Dermis microvascular lymphatic vessel endothelial cell (primary cell): ENCODE measurements around the gene TMEM150B. TPM values are rescaled to one million over a fixed set of nuclear protein-coding genes. Genes with fewer than 3 reads are reported as not detected.

Experiments
- DNase-seq, 2 donors: peaks; one replicate each; pipeline versions ENCODE4 v3.0.0 to v3.0.0-alpha.2; 2010; ENCODE audit warnings: low read depth in 2 of 2
- total RNA-seq: library from RNA; depleted of rRNA; stranded (reverse); fragments of >200 nt; gene quantifications from 2 replicates; pipeline ENCODE4 v1.2.1, GENCODE V29; 2014

The TMEM150B gene
- total RNA-seq, 1 donor from 2014 or later, result not detected

DNA sequence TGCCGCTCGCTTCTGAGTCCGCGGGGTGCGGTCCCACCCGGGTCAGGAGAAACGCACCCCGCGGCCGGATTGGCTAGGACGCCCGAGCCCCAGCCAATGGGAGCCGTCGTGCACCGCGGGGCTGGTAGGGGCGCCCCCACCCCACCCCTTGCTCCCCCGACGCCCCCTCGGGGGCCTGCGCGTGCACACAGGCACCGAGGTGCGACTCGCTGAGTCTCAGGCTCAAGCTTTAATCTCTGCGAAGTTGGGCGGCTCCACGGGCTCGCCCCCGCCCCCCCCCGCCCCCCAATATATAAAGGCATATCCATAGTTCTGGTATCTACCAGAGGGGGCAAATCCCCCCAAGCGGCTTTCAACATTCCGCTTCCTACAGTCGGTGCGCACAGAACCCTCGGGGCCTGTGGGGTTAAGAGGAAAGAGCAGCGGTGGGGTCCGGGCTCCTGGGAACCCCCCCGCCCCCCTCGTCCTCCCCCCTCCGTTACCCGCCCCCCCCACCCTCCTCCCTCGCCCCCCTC is 29.6 kb upstream of the TMEM150B start, which contains the start of gene COX6B2:
COX6B2 (minus strand) TSS at position 22 of the 515 bp plus-strand sequence. CDS start 198 bp downstream, outside the sequence.
- no peak for DNase-seq

DNA sequence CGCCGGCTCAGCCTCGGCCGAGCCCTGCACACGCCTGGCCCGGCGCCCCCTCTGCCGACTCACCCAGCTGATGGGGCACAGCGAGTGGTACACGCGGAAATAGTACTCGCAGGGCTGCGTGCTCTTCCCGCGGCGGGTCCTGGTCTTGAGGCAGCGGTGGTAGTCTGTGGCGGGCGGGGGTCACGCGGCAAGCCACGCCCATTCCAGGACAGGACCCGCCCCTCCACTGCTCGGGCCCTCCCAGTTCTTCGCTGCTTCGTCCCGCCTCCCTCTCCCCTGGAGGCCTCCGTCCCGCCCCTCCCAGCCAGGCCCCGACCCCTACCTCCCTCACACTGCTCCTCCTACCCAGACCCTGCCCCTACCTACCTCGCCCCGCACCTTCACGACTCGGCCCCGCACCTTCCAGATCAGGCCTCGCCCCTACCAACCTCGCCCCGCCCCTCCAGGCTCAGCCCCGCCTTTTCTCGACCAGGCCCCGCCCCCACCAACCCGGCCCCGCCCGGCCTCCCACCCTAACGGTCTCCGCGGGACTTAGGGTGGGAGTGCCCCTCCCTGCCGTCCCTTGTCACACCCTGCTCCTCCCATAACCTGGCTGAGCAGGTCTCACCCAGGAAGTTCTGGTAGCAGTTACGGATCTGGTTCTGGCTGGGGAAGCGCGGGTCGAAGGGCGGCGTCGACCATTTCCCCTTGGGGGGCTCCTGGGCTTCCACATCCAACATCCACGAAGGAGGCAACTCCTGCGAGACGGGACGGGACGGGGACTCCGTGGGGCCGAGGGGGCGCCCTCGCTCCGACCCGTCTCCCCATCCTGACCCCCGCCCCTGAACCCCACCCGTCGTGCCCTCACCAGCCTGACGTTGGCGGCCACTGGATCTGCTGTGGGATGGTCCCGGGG is 28.9 kb upstream of the TMEM150B start:
- DNase-seq, result peak in 1 of 2 donors; percentile 66

DNA sequence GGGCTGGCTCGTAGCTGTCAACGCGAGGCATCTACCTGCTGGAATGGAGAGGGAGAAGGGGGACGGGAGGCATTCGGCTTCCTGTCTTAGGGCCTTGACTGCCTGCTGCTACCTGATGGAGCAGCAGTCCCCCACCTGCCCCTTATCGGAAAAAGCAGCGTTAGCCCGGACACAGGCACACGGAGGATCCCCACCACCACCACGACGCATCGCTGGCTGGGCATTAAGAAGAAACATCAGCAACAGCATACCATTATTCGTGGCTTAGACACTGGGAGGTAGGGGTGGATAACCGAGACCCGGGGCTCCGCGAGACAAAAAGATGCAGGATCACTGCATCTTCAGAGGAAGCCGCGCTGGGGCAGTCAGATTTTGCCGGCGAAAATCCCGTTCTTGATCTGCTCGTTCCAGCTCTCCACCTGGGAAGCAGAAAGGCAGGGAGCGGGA is 28.2 kb upstream of the TMEM150B start:
- no peak for DNase-seq

DNA sequence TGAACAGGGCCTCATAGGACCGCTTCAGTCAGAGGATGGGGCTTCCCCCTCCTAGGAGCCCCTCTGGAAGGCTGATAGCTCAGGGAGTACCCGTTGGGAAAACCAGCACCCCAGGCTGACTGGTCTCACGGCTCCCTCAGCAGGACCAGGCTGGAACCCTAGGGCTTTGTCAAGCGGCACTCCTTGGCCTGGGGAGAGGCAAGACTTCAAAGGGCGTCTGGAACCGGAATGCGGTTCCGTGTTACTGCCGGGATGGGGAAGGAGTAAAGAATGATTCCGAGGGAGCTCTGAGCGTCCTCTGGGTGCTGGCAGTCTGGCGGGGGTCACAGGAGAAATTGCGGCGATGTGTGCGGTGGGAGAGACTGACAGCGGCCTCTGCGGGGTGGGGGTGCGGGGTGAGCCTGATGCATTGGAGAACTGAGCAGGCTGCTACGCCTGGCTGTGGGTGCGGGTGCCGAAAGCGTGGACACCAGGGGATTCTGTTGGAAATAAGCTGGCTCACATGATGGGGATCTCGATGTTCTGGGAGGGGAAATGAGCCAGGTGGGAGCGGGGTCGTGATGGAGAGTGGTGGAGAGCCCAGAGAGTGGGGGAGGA is 27.5 kb upstream of the TMEM150B start:
- DNase-seq, result no peak

DNA sequence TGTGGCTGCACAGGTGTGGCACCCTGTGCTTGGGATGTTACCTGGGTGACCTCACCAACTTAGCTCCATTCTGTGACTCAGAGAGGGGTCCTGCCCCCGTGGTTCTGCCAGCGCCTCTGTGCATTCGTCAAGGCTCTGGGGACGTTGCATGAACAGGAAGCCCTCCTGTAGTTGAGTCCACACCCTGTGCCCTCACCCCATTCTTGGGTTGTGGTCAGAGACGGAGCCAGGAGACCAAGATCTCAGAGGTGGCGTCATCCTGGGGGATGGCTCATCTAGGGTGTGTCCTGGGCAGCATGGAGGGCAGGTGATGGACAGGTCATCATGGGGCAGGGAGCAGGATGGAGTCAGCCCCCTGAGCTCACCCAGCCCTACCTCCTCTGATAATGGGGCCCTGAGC is 26.9 kb upstream of the TMEM150B start:
- DNase-seq, result no peak

DNA sequence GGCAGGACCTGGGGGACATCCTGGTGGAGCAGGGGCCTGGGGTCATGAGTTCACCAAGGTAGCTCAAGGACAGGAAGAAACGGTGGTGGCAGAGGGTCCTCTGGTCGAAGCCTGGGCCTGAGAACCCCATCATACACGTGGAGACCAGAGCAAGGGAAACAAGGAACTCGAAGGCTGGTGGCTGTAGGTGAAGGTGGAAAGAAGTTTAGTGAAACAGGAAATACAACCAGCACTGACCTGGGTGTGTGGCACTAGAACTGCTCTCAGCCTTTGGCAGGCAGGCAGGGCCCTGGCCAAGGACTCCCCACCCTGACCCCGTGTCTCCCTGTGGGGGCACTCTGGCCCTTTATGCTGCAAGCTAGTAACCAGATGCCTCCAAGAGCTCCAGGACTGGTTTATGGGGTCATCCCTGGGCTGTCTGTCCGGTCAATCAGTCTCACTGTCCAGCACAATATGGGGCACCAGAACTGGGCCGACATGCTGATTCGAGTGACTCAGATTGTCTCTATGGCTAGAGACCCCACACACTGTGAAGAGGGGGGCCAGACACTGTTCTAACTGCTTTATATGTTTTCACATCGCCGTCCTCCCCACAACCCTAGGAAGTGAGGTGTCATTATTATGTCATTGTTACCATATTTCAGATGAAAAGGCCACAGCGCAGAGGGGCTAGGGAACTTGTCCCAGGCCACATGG is 25.6 kb upstream of the TMEM150B start:
- DNase-seq, result no peak

DNA sequence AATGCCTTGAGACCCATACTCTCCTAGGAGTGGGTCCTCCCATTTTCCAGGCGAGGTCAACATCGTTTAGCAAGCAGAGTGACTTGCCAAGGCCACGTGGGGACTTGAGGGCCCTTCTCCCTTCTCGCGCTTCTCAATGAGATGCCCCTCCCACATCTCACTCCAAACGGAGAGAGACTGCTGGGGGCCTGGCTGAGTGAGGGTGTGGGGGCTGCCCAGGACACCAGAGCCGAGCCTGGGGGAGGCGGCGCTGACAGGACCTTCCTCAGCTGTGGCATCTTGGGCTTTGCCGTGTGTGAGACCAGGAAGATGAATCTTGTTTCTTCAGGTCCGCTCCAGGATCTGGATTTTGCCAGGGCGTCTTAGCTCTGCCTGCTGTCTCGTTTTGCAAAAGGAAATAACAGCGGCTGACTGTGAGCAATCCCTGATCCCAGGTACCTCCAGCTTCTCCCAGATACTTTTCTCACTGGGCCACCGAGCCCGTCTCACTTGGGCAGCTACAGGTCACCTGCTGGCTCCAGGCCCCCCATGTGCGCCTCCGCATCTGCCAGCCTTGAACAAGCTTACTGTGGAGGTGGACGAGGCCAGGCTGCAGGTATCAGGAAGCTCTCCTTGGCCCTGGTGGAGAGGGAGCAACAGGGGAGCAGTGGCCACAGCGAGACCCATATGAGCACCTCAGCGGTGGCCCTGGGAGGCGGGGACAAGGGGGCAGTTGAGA is 23.3 kb upstream of the TMEM150B start:
- no peak for DNase-seq

DNA sequence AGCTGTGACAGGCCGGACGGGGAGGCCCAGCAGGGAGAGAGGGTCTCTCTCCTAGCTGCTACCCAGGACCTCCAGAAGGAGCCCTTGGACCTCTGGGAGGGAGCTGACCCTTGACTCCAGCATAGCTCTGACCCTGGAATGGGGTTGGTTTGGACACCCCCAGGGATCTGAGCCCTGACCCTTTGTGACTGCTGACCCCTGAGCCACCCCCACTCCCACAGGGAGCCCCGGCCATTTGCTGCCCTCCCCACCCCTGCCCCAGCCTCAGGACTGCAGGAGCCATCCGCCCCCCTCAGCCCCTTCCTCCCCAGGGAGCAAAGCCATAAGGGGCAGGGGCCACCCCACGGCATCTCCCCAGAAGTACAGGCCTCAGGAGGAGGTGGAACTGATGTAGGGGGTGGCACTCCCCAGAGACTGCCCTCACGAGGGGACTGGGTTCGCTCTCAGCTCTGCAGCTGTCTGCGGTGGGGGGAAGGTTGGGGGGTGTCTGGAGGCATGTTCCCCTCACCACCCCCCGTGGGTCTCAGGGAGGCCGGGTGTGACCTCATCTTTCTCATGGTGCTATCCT is 22.4 kb upstream of the TMEM150B start:
- DNase-seq, result no peak

DNA sequence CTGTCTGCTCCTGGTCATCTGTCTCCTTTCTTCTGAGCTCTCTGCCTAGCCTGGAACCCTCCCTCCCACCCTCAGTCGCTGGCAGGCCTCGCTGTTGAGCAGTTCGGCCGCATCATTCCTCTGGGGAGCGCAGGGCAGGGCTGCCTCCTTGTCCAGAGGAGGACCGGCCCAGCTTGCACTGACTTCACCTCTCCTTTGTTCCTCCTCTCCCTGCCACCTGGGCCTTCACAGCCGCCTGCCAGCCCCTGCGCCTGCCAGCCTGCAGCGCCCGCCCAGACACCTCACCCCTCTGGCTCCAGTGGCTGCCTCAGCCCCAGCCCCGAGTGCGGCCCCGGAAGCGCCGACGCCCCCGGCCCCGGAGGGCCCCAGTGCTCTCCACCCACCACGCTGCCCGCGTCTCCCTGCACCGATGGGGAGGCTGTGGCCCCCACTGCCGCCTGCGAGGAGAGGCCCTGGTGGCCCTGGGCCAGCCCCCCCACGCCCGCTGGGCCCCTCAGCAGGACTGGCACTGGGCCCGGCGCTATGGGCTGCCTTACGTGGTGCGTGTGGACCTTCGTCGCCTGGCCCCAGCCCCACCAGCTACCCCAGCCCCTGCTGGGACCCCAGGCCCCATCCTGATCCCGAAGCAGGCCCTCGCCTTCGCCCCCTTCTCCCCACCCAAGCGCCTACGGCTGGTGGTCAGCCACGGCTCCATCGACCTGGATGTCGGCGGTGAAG is 21.7 kb upstream of the TMEM150B start:
- no peak for DNase-seq

DNA sequence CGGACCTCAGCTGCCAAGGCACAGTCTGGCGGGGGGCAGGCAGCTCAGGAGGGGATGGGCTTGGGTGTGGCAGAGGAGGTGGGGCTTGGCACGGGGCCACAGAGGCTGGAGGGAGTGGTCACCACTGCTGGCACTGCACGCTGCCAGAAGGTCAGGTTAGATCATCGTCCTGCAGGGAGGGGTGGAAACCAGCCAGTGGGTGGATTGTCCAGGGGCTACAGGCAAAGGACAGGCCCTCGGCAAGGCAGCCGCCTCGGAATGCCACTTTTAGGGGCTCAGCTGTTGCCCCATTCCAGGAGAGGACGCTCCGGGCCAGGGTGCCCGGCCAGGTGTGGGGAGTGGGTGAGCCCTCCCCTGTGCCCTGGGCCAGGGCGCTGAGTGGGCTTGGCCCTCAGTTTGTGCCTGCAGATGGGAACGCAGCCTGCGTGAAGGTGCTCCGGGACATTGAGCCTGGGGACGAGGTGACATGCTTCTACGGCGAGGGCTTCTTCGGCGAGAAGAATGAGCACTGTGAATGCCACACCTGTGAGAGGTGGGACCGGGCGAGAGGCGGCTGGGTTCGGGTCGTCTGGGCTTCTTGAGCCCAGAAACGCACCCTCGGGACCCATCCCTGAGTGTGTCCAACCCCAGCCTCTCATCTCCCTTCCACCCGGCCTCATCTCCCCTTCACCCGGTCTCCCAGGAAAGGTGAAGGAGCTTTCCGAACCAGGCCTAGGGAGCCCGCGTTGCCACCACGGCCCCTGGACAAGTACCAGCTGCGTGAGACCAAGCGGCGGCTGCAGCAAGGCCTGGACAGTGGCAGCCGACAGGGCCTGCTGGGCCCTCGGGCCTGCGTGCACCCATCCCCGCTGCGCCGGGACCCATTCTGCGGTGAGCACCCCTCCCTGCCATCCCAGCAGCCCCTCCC is 20.9 kb upstream of the TMEM150B start:
- DNase-seq, result peak; percentile 9 to 15

DNA sequence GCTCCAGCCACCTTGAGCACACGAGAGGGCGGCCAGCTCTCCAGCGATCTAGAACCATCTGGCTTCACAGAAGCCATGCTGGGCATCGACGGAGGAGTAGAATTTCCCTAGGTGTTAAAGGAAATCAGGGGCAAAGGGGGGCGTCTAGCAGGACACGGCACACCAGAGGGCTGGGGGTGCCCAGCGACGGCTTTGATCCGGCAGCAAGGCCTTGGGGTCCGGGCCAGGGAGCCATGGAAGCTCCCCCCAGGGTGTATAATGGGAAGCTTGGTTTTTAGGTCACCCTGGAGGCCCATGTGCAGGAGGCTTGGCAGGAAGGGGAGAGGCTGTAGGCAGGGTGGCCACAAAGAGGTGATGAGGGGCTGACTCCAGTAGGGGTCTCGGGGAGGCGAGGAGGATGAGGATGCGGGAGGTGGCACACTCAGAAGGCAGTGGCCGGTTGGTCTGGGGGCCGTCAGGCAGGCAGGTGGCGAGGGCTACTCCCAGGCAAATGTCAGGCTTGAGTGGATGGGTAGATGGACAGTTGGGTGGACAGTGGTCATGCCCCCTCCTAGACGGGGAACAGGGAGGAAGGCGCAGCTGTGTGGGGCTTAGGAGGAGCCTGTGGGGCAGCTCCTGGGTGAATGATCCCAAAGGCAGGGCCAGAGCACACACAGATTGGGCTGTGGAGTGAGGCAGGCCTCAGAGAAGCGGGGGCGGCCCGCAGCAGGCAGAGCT is 20.1 kb upstream of the TMEM150B start:
- no peak for DNase-seq

DNA sequence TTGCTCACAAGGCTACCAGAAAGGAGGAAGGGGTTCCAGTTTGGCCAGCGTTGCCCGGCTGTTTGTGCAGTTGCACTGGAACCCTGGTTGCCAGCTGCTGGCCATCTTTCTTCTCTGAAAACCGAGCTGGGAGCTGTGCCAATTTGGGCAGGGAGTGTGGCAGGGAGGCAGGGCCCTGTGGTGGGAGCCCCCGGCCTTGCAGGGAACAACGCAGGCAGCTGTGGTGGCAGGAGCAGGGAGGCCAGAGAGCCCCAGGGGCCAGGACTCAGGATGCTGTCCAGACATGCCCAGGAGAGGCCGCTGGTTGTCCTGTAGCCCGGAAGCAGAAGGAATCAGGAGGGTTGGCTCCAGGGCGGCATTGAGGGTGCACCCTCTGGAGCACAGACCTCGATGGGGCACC is 19.3 kb upstream of the TMEM150B start:
- no peak for DNase-seq

DNA sequence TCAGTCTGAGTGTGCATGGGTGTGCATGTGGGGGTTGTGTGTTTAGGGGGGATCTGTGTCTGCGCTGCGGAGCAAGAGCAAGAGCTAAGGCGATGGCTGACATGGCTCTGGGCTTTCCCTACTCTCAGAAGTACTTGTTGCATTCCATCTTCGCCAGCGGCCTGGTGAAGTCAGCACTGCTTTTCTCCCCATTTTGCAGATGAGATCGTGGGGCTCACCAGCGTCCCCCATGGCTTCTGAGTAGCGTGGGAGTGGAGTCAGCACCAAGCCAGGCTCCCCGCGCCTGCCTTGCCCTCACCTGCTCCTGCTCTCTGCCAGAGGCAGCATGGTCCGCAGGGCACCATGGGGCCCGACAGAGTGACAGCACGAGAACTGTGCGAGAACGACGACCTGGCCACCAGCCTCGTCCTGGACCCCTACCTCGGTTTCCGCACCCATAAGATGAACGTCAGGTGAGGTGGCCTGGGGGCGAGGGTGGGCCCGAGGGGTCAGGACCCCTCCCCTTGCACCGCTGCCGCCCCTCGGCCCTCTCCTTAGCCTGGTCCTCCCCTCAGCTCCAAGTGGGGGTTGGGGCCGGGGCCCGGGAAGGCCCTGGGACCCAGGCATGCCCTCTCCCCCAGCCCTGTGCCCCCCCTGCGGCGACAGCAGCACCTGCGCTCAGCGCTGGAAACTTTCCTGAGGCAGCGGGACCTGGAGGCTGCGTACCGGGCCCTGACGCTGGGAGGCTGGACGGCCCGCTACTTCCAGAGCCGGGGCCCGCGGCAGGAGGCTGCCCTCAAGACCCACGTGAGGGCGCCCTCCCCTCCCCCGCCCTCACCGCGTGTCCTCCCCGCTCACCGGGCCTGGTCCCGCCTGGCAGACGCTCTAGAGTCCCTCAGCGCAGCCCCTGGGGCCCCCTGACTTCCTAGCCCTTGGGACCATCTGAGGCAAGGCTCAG is 16.7 kb upstream of the TMEM150B start:
- no peak for DNase-seq

DNA sequence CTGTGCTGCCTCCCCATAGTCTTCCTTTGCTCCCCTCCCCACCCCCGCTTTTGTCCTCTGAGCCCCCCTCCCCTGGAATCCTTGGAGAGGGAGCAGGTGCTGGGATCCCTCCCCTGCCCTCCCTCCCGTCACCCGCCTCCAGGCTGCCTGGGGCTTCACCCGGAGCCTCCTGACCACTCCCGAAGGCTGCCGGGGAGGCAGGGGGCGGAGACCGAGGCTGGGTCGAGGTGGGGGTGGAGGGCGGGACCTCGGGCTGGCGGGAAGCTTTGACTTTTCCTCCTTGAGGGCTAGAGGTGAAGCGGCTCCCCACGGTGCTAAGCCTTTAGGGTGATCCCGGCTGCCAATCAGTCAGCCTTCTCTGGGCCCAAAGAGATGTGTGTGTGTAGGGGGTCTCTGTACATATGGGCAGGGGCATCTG is 16.0 kb upstream of the TMEM150B start:
- peak in 1 of 2 donors; percentile 30 for DNase-seq

DNA sequence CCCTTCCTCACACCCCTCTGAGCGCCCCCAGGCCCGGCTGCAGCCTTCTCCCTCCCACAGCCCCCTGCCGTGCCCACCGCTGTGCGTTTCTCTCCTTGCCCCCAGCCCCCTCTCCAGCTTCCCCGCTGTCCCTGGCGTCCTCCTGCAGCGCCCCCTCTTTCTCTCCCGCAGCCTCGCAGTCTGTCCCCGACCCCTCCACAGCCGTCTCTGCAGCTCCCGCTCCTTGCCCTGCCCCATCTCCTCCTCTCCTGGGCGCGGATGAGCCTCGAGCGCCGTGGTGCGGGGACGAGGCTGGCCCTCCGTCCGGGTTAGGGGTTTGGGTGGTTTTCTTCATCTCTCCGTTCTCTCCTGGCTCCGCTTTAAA is 15.6 kb upstream of the TMEM150B start:
- no peak for DNase-seq

DNA sequence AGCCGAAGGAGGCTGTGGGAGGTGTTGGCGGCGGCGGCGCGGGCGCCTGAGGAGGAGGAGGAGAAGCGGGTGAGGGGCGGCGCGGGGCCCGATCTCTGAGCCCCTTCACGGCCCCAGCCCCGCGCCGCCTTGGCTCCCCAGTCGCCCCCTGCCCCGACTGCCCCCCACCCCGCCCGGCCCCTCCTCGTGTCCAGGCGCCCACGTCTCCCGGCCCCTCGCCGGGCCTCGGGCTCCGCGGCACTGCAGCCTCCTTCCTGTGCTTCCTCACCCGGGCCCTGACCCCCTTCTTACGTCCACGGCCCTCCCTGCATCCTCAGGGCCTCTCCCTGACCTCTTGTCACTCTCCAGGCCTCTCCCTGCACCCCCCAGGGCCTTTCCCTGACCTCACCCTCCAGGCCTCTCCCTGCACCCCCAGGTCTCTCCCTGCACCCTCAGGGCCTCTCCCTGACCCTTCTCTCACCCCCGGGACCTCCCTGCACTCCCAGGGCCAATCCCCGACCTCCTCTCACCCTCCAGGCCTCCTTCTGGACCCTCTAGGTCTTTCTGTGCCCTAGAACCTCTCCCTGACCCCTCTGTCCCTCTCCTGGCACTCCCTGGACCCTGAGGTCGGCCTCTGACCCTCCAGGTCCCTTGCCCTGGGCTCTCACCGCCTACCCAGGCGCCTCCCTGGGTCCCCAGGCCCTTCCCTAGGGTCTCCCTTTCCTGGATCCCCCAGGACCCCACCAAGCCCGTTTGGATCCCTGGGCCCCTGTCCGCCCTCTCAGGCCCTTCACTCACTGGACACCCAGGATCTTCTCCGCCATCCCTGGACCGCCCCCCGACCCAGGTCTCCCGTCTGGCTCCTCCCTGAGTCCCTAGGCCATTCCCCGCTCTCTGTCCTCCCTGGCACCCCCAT is 15.0 kb upstream of the TMEM150B start:
- DNase-seq, result no peak
